GM21576 (cell line): ENCODE measurements around the gene CPTP.

Experiments used
- ATAC-seq: cut with Tn5 transposase; IDR thresholded peaks from one replicate; pipeline ENCODE4 v1.9.1; 2021; ENCODE audit warnings: mild to moderate bottlenecking, moderate library complexity; ENCODE audit not compliant: unreplicated experiment

Gene CPTP

DNA sequence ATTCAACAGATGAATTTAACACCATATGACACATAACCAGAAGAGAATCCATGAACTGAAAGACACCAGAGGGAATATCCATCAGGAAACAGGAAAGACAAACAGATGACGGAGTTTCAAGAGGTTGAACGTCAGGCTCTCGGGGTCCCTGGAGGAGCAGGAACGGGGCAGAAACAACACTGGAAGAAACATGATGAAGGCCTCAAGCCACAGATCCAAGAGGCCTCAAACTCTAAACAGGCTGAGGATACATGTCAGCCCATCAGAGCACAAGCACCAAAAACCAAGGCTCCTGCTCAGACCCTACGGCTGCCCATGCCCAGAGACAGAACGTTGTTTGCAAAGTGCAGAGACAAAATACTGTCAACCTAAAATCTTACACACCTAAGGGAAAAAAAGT is 7.2 kb upstream of the CPTP start:
- no peak for ATAC-seq

- no peak for ATAC-seq
Measured at GRCh38 chr1:1318131-1318652, 6.4 kb upstream of the CPTP start.

GRCh38 chr1:1318777-1319645 is 5.6 kb upstream of the CPTP start:
- ATAC-seq: no peak

DNA sequence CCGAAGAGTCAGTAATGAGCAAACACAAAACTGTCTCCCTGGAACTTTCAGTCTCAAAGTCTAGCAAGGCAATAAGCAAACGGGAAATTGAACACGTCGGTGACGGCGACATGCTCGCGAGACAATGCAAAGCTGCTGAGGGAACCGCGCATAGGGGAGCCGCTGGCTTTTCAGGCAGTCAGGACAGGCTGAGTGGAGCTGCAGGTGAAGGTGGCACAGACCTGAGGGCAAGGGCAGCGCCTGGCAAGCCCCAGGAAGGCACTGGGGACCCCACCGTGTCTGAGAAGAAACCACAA is 5.0 kb upstream of the CPTP start:
- no peak for ATAC-seq

- ATAC-seq: no peak
Measured at GRCh38 chr1:1320666-1321448, 3.7 kb upstream of the CPTP start.

GRCh38 chr1:1321477-1321876 is 3.1 kb upstream of the CPTP start:
- no peak for ATAC-seq

DNA sequence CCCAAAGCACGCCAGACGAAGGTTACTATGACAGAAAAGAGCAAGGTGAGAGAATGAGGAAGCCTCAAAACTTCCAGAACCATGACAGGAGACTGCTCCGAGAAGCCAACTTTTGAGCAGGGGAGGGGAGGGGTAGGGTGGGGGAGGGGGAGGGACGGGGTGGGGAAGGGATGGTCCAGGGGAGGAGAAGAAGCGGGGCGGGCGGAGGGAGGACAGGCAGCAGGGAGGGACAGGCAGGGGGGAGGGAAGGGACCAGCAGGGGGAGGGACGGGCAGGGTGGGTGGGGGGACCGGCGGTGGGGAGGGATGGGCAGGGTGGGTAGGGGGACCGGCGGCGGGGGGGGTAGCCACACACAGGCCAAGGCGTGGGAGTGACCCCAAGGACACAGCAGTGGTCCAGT is 2.2 kb upstream of the CPTP start:
- no peak for ATAC-seq

DNA sequence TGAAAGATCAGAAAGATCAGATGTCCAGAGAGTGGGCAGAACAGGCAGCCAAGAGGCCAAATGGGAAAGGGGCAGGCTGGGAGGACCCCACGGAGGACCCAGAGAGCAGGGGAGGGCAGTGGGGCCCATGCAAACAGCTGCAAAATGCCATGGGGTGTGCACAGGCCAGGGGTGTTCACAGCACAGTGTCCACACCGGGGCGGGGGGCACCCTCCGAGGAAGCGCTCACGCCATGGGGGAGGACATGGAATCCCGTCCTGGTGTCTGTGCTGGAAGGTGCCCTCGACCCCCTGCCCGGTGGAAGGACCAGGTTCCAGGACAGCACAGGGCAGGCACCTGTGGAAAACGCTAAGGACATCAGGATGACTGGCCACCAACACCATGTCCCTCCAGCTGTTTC is 1.6 kb upstream of the CPTP start:
- ATAC-seq: no peak

DNA sequence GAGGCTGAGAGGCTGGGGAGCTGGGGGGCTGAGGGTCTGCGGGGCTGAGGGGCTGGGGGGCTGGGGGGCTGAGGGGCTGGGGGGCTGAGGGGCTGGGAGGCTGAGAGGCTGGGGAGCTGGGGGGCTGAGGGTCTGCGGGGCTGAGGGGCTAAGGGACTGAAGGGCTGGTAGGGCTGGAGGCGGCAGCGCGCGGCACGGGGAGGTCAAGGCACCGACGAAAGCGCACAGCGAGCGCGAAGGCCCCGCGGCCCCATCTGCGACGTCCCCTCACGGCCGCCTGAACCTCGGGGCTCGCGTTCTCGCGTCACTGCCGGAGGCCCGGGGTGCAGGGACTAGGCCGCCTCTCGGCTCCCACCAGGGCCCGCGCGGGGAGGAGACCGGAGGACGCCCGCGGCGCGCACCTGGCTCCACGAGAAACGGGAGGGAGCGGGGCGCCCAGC is 498 bp upstream of the CPTP start:
- peak; percentile 9 for ATAC-seq

DNA sequence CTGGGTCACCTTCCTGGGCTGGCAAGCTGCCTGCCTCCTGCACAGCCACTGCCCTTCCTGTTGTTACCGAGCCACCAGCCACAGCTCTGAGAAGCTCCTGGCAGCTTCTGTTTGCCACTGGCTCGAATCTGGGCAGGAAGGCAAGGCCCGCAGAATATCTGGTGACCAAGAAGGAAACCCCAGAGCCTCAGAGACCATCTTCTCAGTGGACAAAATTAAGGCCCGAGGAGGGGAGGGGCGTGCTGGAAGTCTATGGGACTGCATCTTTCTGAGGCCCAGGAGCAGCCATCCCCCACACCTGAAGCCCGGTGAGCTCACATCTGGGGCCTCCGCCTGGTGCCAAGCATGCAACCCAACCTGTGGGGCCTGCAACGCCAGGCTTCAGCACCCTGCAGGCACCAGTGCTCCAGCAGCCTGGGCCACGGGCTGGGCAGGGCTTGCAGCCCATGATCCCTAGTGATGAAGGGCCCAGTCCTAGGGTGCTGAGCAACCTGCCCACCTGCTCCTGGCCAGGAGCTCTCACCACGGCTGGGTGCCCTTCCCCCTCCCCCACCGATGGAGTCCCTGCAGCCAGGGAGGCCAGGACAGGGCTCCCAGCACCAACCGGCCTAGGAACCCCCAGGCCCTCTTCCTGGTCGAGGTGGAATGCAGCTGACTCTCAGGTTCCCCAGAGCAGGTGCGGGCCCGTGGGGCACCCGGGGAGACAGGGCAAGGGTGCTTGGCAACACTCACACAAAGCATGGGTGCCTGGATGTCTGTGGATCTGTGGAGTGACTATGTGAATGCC is 879 bp downstream of the CPTP start:
- no peak for ATAC-seq

- no peak for ATAC-seq
Measured at GRCh38 chr1:1326075-1326605, 1.5 kb downstream of the CPTP start.

DNA sequence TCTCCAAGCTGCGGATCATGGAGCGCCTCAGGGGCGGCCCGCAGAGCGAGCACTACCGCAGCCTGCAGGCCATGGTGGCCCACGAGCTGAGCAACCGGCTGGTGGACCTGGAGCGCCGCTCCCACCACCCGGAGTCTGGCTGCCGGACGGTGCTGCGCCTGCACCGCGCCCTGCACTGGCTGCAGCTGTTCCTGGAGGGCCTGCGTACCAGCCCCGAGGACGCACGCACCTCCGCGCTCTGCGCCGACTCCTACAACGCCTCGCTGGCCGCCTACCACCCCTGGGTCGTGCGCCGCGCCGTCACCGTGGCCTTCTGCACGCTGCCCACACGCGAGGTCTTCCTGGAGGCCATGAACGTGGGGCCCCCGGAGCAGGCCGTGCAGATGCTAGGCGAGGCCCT is 2.7 kb downstream of the CPTP start:
- ATAC-seq: no peak

- ATAC-seq: no peak
Measured at GRCh38 chr1:1328254-1328653, 3.7 kb downstream of the CPTP start.

DNA sequence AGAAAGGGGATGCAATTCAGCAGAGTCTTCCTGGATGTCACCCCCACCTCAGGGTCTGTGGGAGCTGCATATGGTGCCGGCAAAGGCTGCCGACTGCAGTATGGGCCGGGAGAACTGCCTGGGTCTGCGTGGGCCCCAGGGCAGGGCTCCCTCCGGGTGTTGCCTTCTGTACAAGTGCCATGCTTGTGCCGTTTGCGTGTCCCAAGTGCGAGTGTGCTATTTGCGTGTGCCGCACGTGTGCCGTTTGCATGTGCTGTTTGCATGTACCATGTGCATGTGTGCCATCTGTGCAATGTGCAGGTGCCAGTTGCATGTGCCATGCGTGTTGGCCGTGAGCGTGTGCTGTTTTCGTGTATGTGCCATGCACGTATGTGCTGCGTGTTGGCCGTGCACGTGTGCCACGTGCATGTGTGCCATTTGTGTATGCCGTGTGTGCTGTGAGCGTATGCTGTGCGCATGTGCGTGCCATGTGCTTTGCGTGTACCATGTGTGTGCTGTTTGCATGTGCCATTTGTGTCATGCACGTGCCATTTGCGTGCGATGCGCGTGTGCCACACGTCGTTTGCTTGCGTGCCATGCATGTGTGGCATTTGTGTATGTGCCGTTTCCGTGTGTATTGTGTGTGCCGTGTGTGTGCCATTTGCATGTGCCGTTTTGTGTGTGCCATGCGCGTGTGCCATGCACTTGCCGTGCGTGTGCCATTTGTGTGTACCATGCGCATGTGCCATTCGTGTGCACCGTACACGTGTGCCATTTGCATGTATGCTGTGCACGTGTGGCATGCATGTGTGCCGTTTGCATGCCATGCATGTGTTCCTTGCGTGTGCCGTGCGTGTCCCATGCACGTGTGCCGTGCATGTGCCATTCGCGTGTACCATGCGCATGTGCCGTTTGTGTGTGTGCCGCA is 5.0 kb downstream of the CPTP start:
- ATAC-seq: no peak

DNA sequence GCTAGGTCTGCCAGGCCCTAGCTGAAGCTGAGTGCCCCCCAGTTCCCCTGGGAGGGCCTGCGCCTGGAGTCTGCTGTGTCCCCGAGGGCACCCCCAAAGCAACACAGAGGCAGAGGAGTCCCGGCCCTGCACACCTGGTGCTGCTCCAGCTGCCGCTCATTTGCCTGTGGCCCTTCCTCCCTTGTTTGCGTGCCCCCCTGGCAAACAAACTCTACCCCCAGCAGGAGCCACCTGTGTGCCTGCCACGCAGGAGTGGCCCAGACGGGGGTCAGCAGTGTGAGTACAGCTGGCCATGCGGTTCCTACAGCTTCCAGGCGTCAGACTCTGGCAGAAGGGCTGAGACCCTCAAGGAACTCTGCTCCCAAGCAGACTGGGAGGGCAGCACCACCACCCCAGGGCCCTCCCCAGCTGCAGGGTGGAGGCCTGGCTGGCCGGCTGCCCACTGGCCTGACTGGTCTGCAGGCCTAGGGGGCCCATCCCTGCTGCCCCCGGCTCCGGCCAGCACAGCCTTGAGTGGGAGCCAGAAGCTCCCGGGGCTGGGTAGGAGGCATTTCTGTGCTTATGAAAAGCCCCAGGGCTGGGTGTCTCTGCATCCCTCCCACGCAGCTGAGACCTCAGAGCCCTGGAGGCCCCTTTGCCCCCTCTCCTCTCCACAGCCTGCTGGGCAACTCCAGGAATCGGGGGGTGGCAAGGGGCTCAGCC is 5.9 kb downstream of the CPTP start:
- ATAC-seq: no peak

- ATAC-seq: no peak
Measured at GRCh38 chr1:1331068-1331965, 6.7 kb downstream of the CPTP start, which contains the start of gene TAS1R3. Gene TAS1R3 (plus strand): TSS chr1:1331280. CDS start chr1:1331346, 66 bp downstream.

- no peak for ATAC-seq
Measured at GRCh38 chr1:1332031-1332755, 7.6 kb downstream of the CPTP start.
